Kidney (tissue), 14 donors: ENCODE data around the gene TEAD1. TPM values are rescaled to one million over a fixed set of nuclear protein-coding genes. Genes with fewer than 3 reads are reported as not detected.

ENCODE experiments used
- DNase-seq, 5 donors: peaks; one replicate each; pipeline ENCODE4 v3.0.0-alpha.2; 2013 to 2020
- FAIRE-seq: peaks from 2 replicates; lab custom pipeline; 2012; peaks lifted over from hg19 to GRCh38; lab: Jason Lieb, UNC
- H3K27ac ChIP-seq, 2 donors: one replicate each; pipeline ENCODE4 v1.7.0; 2013; ENCODE audit warnings: low read depth in 2 of 2, low read length in 2 of 2, inconsistent platforms in 1 of 2
- H3K27me3 ChIP-seq: one replicate; pipeline ENCODE4 v1.7.1; 2013; ENCODE audit warnings: low read length, inconsistent platforms; ENCODE audit not compliant: control insufficient read depth, insufficient read depth
- H3K36me3 ChIP-seq, 3 donors: one replicate each; pipeline versions ENCODE4 v1.7.0 to v1.7.1; 2013; ENCODE audit warnings: low read length in 3 of 3, control low read depth in 1 of 3, inconsistent platforms in 1 of 3; ENCODE audit not compliant: insufficient read depth in 3 of 3, control insufficient read depth in 2 of 3
- H3K4me1 ChIP-seq, 3 donors: one replicate each; pipeline versions ENCODE4 v1.7.0 to v1.7.1; 2013; ENCODE audit warnings: low read length in 3 of 3, inconsistent platforms in 1 of 3, low read depth in 1 of 3; ENCODE audit not compliant: control insufficient read depth in 2 of 3, insufficient read depth in 2 of 3
- H3K4me3 ChIP-seq, 3 donors: one replicate each; pipeline versions ENCODE4 v1.7.0 to v1.8.1; 2013; ENCODE audit warnings: low read length in 3 of 3, control low read depth in 1 of 3, inconsistent platforms in 1 of 3
- H3K9ac ChIP-seq, 3 donors: one replicate each; pipeline versions ENCODE4 v1.7.0 to v1.7.1; 2013; ENCODE audit warnings: low read length in 3 of 3, control low read depth in 1 of 3, inconsistent platforms in 1 of 3
- H3K9me3 ChIP-seq, 3 donors: one replicate each; pipeline versions ENCODE4 v1.7.0 to v1.7.1; 2013; ENCODE audit warnings: low read length in 3 of 3, control low read depth in 1 of 3, inconsistent platforms in 1 of 3; ENCODE audit not compliant: control insufficient read depth in 2 of 3, insufficient read depth in 1 of 3
- intact Hi-C: fragments of 100-400 bp; cut with DNase I; formaldehyde crosslinking; loops from one replicate; pipeline ENCODE4 v1.11.1; 2022
- polyA plus RNA-seq: library from polyadenylated mRNA; stranded (reverse); fragments of 350-450 nt; fragmentation: Illumina TruSeq; extraction: RNeasy Lipid Tissue Mini Kit (QIAGEN cat#74804); gene quantifications from one replicate; pipeline ENCODE4 v1.2.3, GENCODE V29; 2014; ENCODE audit warnings: low read depth, low replicate concordance; ENCODE audit not compliant: insufficient read depth
- total RNA-seq: library from RNA; stranded (reverse); fragmentation: NEBNext Ultra II Directional; extraction: Animal tissue kit (Norgen Biotek cat#: 25700); gene quantifications from one replicate; pipeline ENCODE4 v1.2.1, GENCODE V29; 2021
- TF ChIP-seq, protein P1 (sequence below): IDR thresholded peaks from 3 replicates; pipeline ENCODE4 v1.5.1; 2012; ENCODE audit warnings: mild to moderate bottlenecking, moderate library complexity, borderline replicate concordance; ENCODE audit not compliant: insufficient read depth; ENCODE audit errors: extremely low read depth
- donor health status: control.
- donor health status: control.
- donor health status: control.
- donor health status: control.
- donor health status: control.
- donor health status: DM: yes; HTN: yes; CAD: no.
- donor health status: Normal renal cell carcinoma (clear cell type).

Gene TEAD1
- total and polyA plus RNA-seq, 2 donors from 2014 or later: 7.6 to 77.2 TPM

DNA sequence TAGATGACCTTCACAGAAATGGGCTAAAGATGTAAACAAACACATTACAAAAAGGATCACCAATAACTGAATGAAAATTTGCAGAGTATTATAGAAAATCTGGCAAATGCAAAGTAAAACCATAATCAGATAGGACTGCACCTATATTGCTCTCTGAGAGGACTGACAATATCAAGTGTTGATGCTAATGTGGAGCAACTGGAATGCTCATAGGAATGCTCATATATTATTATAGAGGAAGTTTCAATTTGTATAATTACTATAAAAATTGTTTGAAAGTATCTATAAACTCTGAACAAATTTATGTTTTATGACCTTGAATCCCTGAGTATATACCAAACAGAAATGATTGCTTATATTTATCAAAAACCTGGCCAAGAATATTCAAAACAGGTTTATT is 18.4 kb upstream of the TEAD1 start:
- H3K9me3 ChIP-seq: peaks cover 0 to 4% (median 2%) of the 10 kb centered on the region in 3 donors
- no peak overlapping the region for H3K4me3 ChIP-seq
- intact Hi-C loops: no loop called here
- no peaks in the 10 kb centered on the region for H3K36me3 ChIP-seq
- FAIRE-seq (no peak), DNase-seq (no peak)
- TF ChIP-seq, protein P1, sequence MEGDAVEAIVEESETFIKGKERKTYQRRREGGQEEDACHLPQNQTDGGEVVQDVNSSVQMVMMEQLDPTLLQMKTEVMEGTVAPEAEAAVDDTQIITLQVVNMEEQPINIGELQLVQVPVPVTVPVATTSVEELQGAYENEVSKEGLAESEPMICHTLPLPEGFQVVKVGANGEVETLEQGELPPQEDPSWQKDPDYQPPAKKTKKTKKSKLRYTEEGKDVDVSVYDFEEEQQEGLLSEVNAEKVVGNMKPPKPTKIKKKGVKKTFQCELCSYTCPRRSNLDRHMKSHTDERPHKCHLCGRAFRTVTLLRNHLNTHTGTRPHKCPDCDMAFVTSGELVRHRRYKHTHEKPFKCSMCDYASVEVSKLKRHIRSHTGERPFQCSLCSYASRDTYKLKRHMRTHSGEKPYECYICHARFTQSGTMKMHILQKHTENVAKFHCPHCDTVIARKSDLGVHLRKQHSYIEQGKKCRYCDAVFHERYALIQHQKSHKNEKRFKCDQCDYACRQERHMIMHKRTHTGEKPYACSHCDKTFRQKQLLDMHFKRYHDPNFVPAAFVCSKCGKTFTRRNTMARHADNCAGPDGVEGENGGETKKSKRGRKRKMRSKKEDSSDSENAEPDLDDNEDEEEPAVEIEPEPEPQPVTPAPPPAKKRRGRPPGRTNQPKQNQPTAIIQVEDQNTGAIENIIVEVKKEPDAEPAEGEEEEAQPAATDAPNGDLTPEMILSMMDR: no peak
- H3K27ac ChIP-seq: no peak overlapping the region
- H3K27me3 ChIP-seq: no peaks in the 10 kb centered on the region
- H3K4me1 ChIP-seq: no peaks in the 10 kb centered on the region
- no peak overlapping the region for H3K9ac ChIP-seq

DNA sequence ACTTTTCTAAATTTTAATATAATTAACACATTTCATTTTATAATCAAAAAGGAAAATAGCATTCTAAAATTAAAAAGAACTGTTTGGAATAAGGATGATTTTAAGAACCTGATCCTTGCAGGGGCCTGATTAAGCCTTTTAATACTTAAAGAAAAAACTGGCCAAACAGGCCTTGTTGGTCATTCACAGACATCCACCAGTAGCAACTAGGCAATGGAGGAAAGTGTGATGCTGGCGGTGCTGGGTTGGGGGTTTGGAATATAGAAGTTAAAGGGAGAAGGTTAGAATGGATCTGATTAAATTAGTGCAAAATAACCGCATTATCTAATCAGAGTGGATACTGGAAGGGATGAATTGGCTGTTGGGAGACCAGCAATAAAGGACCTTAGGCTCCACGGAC is 16.9 kb upstream of the TEAD1 start:
- FAIRE-seq (no peak), DNase-seq (no peak)
- Histone ChIP-seq H3K36me3 (no peaks in the 10 kb centered on the region), H3K27me3 (no peaks in the 10 kb centered on the region), H3K27ac (no peak overlapping the region), H3K9ac (no peak overlapping the region), H3K4me3 (no peak overlapping the region), H3K4me1 (no peaks in the 10 kb centered on the region), H3K9me3 (peaks cover 0 to 4% (median 2%) of the 10 kb centered on the region in 3 donors)
- intact Hi-C loops: no loop called here
- TF ChIP-seq, protein P1: no peak

DNA sequence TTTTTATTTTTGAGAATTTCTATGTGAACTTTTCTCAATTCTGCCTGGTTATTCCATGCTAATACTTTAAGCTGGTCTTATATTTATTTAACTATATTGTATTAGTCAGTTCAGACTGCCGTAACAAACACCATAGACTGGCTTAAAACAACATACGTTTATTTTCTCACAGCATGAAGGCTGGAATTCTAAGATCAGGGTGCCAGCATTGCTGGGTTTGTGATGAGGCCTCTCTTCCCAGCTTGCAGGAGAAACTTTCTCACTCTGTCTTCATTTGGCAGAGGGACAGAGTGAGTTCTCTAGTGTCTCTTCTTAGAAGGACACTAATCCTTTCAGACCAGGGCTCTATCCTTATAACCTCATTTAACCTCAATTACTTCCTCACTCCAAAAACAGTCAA is 16.2 kb upstream of the TEAD1 start:
- Histone ChIP-seq H3K9ac (no peak overlapping the region), H3K4me3 (no peak overlapping the region), H3K9me3 (peaks cover 0 to 4% (median 2%) of the 10 kb centered on the region in 3 donors), H3K4me1 (no peaks in the 10 kb centered on the region), H3K36me3 (no peaks in the 10 kb centered on the region), H3K27ac (no peak overlapping the region), H3K27me3 (no peaks in the 10 kb centered on the region)
- no peak for DNase-seq
- TF ChIP-seq, protein P1: no peak
- no peak for FAIRE-seq
- intact Hi-C loops: no loop called here

DNA sequence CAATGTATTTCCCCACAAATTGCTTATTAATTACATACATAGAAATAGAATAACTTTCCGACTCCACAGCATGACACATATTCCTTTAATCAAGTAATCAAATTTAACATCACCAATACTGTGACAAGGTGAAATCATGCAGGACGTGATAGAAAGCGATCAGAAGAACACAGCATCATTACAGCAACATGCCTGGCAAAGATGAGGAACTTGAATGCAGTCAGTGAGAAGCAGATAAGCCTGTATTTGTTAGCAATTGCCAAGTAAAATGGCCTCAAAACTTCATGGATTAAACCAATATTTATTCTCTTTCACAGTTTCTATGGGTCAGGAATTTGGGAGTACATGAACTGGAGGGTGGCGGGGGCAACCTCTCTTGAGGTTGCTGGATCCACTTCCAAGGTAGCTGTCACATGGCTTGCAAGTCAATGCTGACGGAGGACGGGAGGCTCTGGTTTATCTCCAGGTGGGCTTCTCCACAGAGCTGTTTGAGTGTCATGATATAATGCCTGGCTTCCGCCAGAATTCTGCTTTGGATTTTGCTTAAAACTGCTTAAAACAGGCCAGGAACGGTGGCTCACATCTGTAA is 12.0 kb upstream of the TEAD1 start:
- Histone ChIP-seq H3K27me3 (no peaks in the 10 kb centered on the region), H3K27ac (no peak overlapping the region), H3K9ac (no peak overlapping the region), H3K4me1 (no peaks in the 10 kb centered on the region), H3K4me3 (no peak overlapping the region), H3K36me3 (no peaks in the 10 kb centered on the region), H3K9me3 (no peaks in the 10 kb centered on the region)
- intact Hi-C loops: no loop called here
- TF ChIP-seq, protein P1: no peak
- no peak for DNase-seq
- FAIRE-seq: no peak
